Endothelial cell of umbilical vein (primary cell): ENCODE results near the gene ACSF3. TPM values are rescaled to one million over a fixed set of nuclear protein-coding genes. Genes with fewer than 3 reads are reported as not detected.

Experiments
- BruUV-seq: library from RNA; stranded (reverse); fragments of 400-500 nt; replicated peaks from 2 replicates; lab custom pipeline; 2021; lab: Mats Ljungman, UMichigan
- CTCF ChIA-PET: fragments of 300-600, 350-600 bp; sonication (Branson Sonifier 250); formaldehyde crosslinking; loops from one replicate; lab custom pipeline; 2021; ENCODE audit warnings: antibody characterized with exemption, inconsistent platforms; lab: Charles Lee
- POLR2A ChIA-PET: fragments of 300-600, 350-600 bp; sonication (Branson Sonifier 250); formaldehyde crosslinking; loops from one replicate; lab custom pipeline; 2021; ENCODE audit warnings: antibody characterized with exemption, inconsistent platforms; lab: Charles Lee
- DNase-seq: peaks from one replicate; pipeline ENCODE4 v3.0.0-alpha.2; 2011; ENCODE audit warnings: low read depth, low spot score
- FAIRE-seq: peaks from 2 replicates; lab custom pipeline; 2011; peaks lifted over from hg19 to GRCh38; lab: Jason Lieb, UNC
- H2AFZ ChIP-seq: 2 replicates; pipeline ENCODE4 v1.6.0; 2012; ENCODE audit warnings: low read depth, low read length, control low read depth, inconsistent platforms
- H3K27ac ChIP-seq: 2 replicates; pipeline ENCODE4 v1.5.1; 2011; ENCODE audit warnings: low read depth, mild to moderate bottlenecking, control low read depth, low read length, moderate library complexity; ENCODE audit not compliant: insufficient read depth
- H3K27me3 ChIP-seq, 2 experiments: 2 replicates each; pipeline versions ENCODE4 v1.6.0 to v1.6.1; 2011; ENCODE audit warnings: low read length in 2 of 2, mixed read lengths in 1 of 2; ENCODE audit not compliant: control insufficient read depth in 2 of 2, insufficient read depth in 2 of 2
- H3K36me3 ChIP-seq, 2 experiments: 2 replicates in 1 of 2; 3 replicates in 1 of 2; pipeline ENCODE4 v1.5.1; 2011; ENCODE audit warnings: low read length in 2 of 2, mild to moderate bottlenecking in 1 of 2, moderate library complexity in 1 of 2; ENCODE audit not compliant: control insufficient read depth in 2 of 2, insufficient read depth in 2 of 2; ENCODE audit errors: extremely low read depth in 1 of 2
- H3K4me1 ChIP-seq: 3 replicates; pipeline ENCODE4 v1.5.1; 2011; ENCODE audit warnings: mild to moderate bottlenecking, low read length; ENCODE audit not compliant: control insufficient read depth, insufficient read depth; ENCODE audit errors: extremely low read depth
- H3K4me2 ChIP-seq: 2 replicates; pipeline ENCODE4 v1.6.1; 2011; ENCODE audit warnings: low read length, control low read depth, mixed read lengths; ENCODE audit not compliant: insufficient read depth
- H3K4me3 ChIP-seq, 3 experiments: fragments of 200-600 bp in 1 of 3; sonication (generic), shearing (Covaris generic) in 1 of 3; replicated peaks in 1 of 3; 2 replicates each; pipeline ENCODE4 v1.5.1; 2011 to 2016; ENCODE audit warnings: control low read depth in 3 of 3, low read length in 3 of 3, mild to moderate bottlenecking in 2 of 3, inconsistent platforms in 1 of 3, low read depth in 1 of 3, moderate library complexity in 1 of 3; ENCODE audit not compliant: insufficient read depth in 1 of 3
- H3K79me2 ChIP-seq: 2 replicates; pipeline ENCODE4 v1.6.0; 2012; ENCODE audit warnings: low read length, inconsistent platforms; ENCODE audit not compliant: control insufficient read depth, insufficient read depth
- H3K9ac ChIP-seq: replicated peaks from 2 replicates; pipeline ENCODE3; 2011; ENCODE audit warnings: low read length, control low read depth; ENCODE audit not compliant: insufficient read depth; ENCODE audit errors: extremely low read depth
- H3K9me1 ChIP-seq: replicated peaks from 3 replicates; pipeline ENCODE4 v1.6.0; 2011; ENCODE audit warnings: mild to moderate bottlenecking, low read length; ENCODE audit not compliant: control insufficient read depth, insufficient read depth; ENCODE audit errors: extremely low read depth
- H3K9me3 ChIP-seq: replicated peaks from 2 replicates; pipeline ENCODE4 v1.5.1; 2012; ENCODE audit warnings: low read length, inconsistent platforms; ENCODE audit not compliant: control insufficient read depth, insufficient read depth
- H4K20me1 ChIP-seq: replicated peaks from 2 replicates; pipeline ENCODE3; 2011; ENCODE audit warnings: mild to moderate bottlenecking, low read length; ENCODE audit not compliant: control insufficient read depth, insufficient read depth; ENCODE audit errors: extremely low read depth
- CTCF ChIP-seq, 2 donors: IDR thresholded peaks; 1 replicate in 1 of 2; 2 replicates in 1 of 2; pipeline ENCODE4 v1.5.1; 2011; ENCODE audit warnings: low read length in 2 of 2, mild to moderate bottlenecking in 2 of 2, moderate library complexity in 2 of 2, control low read depth in 1 of 2, inconsistent platforms in 1 of 2, low read depth in 1 of 2; ENCODE audit not compliant: insufficient read depth in 1 of 2; ENCODE audit errors: extremely low read depth in 1 of 2
- FOS ChIP-seq: IDR thresholded peaks from 2 replicates; pipeline ENCODE4 v1.6.1; 2011; ENCODE audit warnings: mild to moderate bottlenecking, low read length, moderate library complexity, borderline replicate concordance; ENCODE audit not compliant: insufficient read depth
- GATA2 ChIP-seq: IDR thresholded peaks from 2 replicates; pipeline ENCODE4 v1.7.0; 2011; ENCODE audit warnings: low read depth, mild to moderate bottlenecking, moderate library complexity, mixed read lengths, low read length; ENCODE audit not compliant: insufficient read length, insufficient read depth
- JUN ChIP-seq: IDR thresholded peaks from 2 replicates; pipeline ENCODE4 v1.6.1; 2011; ENCODE audit warnings: borderline replicate concordance, low read depth; ENCODE audit not compliant: insufficient read length, insufficient read depth
- MAX ChIP-seq: IDR thresholded peaks from 2 replicates; pipeline ENCODE4 v1.6.1; 2011; ENCODE audit not compliant: insufficient read depth, insufficient read length
- MYC ChIP-seq: IDR thresholded peaks from one replicate; pipeline ENCODE4 v1.6.1; 2011; ENCODE audit warnings: mild to moderate bottlenecking, low read depth, low read length
- POLR2A ChIP-seq: IDR thresholded peaks from 2 replicates; pipeline ENCODE4 v1.6.1; 2012; ENCODE audit warnings: low read depth, mild to moderate bottlenecking, control low read depth, low read length
- POLR2AphosphoS5 ChIP-seq: IDR thresholded peaks from 2 replicates; pipeline ENCODE4 v1.6.1; 2012; ENCODE audit warnings: low read depth, mild to moderate bottlenecking, control low read depth, low read length, moderate library complexity; ENCODE audit not compliant: insufficient read depth
- dilution Hi-C: fragments of 300-500 bp; cut with MboI; formaldehyde crosslinking; loops from one replicate; pipeline ENCODE4 v1.15.0; 2019; ENCODE audit warnings: low sequenced_read_pairs; ENCODE audit not compliant: extremely low pct_ligation_motif_present
- intact Hi-C: fragments of 100-400 bp; cut with micrococcal nuclease; formaldehyde crosslinking; loops from one replicate; pipeline ENCODE4 v1.10.0; 2022
- polyA plus RNA-seq, 4 experiments: library from polyadenylated mRNA; depleted of rRNA in 3 of 4; stranded (reverse) in 3 of 4; unstranded in 1 of 4; fragments of >200 nt; gene quantifications; 2 replicates each; pipeline versions ENCODE4 v1.2.1 to v1.2.3, GENCODE V29; 2011 to 2012; ENCODE audit warnings: missing spikeins in 1 of 4
- total RNA-seq: library from RNA; stranded (reverse); gene quantifications from 2 replicates; pipeline ENCODE4 v1.2.3, GENCODE V29; 2021

Gene ACSF3
- total and polyA plus RNA-seq, 2 donors (not counting 3 experiments of a cell fraction or from before 2014, with no cell fraction given) = 18.6 to 33.2 TPM

- H3K79me2 ChIP-seq = no peaks in the 10 kb centered on the region
- H3K27me3 ChIP-seq = peaks cover 13 to 17% of the 10 kb centered on the region in 2 experiments
- no peak overlapping the region for H2AFZ ChIP-seq
- no peak for DNase-seq
- H3K9me3 ChIP-seq = no peaks in the 10 kb centered on the region
- intact Hi-C loops (no loop called here), dilution Hi-C loops (no loop called here)
- TF ChIP-seq CTCF (IDR thresholded peaks at IDR 0.05; ENCODE audit: extremely low read depth in 1 of 2, insufficient read depth in 1 of 2, low read depth in 1 of 2, low read length in 2 of 2) = no peak
- TF ChIP-seq POLR2AphosphoS5 = no peak
- TF ChIP-seq FOS = no peak
- TF ChIP-seq MYC = no peak
- no peak for TF ChIP-seq POLR2A
- TF ChIP-seq MAX = no peak
- TF ChIP-seq JUN = no peak
- TF ChIP-seq GATA2 = no peak
- no peak for FAIRE-seq
- H3K36me3 ChIP-seq = no peaks in the 10 kb centered on the region
- no peaks in the 10 kb centered on the region for H3K9me1 ChIP-seq
- no peak overlapping the region for H3K27ac ChIP-seq
- H3K9ac ChIP-seq = no peak overlapping the region
- no peaks in the 10 kb centered on the region for H4K20me1 ChIP-seq
- H3K4me1 ChIP-seq = no peaks in the 10 kb centered on the region
- H3K4me2 ChIP-seq = no peak overlapping the region
- no TSS peak for BruUV-seq
- POLR2A ChIA-PET = no interaction called here
- CTCF ChIA-PET = no interaction called here
- no peak overlapping the region for H3K4me3 ChIP-seq
These were observed 103.5 kb downstream of the ACSF3 start for GRCh38 chr16:89197033-89197632.
